Measurements from ENCODE around the gene KRT4. TPM values are rescaled to one million over a fixed set of nuclear protein-coding genes. Genes with fewer than 3 reads are reported as not detected.

The KRT4 gene
- total RNA-seq, 2 experiments from 2014 or later, result not detected

DNA sequence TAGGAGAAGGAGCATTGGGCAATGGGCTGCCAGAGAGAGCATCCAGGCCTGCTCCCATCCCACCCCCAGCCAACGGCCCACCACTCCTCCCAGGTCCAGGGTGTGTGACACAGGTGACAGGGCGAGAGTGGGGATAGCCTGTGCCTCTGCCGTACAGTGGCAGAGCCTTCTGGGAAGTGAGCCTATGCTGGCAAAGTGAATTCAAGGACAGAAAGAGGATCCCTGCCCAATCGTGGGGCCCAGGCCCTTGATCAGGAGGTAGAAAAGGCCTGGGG, 20.7 kb upstream of the KRT4 start:
- no peaks in the 10 kb centered on the region for H3K36me3 Mint-ChIP-seq (ENCODE audit: low read depth)
- no peak for ATAC-seq (ENCODE audit: poor library complexity)
- no peak for DNase-seq
- peaks cover 9% of the 10 kb centered on the region for H3K27me3 Mint-ChIP-seq
- peaks cover 8% of the 10 kb centered on the region for H3K4me1 ChIP-seq (ENCODE audit: insufficient read depth, low read length)
- H3K4me3 Mint-ChIP-seq, result no peak overlapping the region
- no peaks in the 10 kb centered on the region for H3K9me3 ChIP-seq (ENCODE audit: control insufficient read depth in 1 of 2, insufficient read depth in 1 of 2, low read length in 2 of 2)
- TF ChIP-seq, protein P1, sequence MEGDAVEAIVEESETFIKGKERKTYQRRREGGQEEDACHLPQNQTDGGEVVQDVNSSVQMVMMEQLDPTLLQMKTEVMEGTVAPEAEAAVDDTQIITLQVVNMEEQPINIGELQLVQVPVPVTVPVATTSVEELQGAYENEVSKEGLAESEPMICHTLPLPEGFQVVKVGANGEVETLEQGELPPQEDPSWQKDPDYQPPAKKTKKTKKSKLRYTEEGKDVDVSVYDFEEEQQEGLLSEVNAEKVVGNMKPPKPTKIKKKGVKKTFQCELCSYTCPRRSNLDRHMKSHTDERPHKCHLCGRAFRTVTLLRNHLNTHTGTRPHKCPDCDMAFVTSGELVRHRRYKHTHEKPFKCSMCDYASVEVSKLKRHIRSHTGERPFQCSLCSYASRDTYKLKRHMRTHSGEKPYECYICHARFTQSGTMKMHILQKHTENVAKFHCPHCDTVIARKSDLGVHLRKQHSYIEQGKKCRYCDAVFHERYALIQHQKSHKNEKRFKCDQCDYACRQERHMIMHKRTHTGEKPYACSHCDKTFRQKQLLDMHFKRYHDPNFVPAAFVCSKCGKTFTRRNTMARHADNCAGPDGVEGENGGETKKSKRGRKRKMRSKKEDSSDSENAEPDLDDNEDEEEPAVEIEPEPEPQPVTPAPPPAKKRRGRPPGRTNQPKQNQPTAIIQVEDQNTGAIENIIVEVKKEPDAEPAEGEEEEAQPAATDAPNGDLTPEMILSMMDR (IDR thresholded peaks at IDR 0.05), result no peak
- no peak overlapping the region for H3K27ac ChIP-seq (ENCODE audit: low read depth in 1 of 2, low read length in 2 of 2)
- intact Hi-C loops (cut with DNase I, micrococcal nuclease), result no loop called here
- H3K36me3 ChIP-seq (ENCODE audit: insufficient read depth, low read length), result no peaks in the 10 kb centered on the region
- CTCF ChIA-PET, result no interaction called here
- no peaks in the 10 kb centered on the region for H3K27me3 ChIP-seq (ENCODE audit: control insufficient read depth in 1 of 2, insufficient read depth in 2 of 2, low read length in 2 of 2)
- no peak overlapping the region for H3K27ac Mint-ChIP-seq
- POLR2A ChIA-PET, result no interaction called here
- no peaks in the 10 kb centered on the region for H3K9me3 Mint-ChIP-seq
- H3K4me3 ChIP-seq (ENCODE audit: low read length), result no peak overlapping the region
- H3K4me1 Mint-ChIP-seq (ENCODE audit: low read depth), result peaks cover 18% of the 10 kb centered on the region

DNA sequence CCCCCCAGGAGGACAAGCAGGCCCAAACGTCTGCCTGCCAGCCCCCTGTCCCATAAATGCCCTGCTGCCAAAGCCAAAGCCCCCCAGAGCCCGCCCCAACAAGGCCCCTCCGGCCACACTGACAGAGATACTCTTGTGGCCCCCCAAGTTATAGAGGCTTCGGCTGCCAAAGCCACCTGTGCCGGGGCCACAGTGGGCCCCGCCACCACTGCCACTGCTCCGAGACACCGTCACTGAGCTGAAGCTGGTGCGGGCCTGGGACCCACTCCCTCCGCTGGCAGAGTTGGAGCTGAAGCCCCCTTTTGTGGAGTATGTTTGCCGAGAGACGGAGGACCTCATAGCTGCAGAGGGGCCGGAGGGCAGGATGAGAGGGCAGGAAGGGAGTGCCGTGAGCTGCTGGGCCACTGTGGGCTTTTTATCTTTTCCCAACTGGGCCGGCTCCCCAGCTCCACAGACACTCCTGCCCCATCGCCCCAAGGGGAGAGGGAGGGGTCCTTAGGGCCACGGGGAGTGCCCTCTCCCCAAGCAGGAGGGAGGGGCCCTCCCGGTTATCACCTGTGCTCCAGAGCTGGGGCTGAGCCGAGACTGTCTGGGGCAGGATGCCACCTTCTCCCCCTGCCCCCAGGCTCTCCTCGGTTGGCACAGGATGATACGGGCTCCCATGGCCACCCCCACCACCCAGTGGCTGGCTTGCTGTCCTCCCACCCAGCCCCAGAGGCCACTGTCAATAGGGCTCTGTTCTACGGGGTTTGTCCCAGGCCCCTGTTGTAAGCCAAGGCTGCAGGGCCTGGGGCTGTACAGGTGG, 20.2 kb upstream of the KRT4 start, which contains the start of gene KRT79:
TSS of gene KRT79 (minus strand) at position 390 of the 805 bp plus-strand sequence. CDS start at position 339, 51 bp downstream.
- Mint-ChIP-seq H3K4me1 (ENCODE audit: low read depth) (peaks cover 21% of the 10 kb centered on the region), H3K36me3 (ENCODE audit: low read depth) (no peaks in the 10 kb centered on the region), H3K27ac (no peak within 1 kb of the TSS), H3K4me3 (no peak within 1 kb of the TSS), H3K27me3 (peaks cover 9% of the 10 kb centered on the region), H3K9me3 (no peaks in the 10 kb centered on the region)
- H3K27me3 ChIP-seq (ENCODE audit: control insufficient read depth in 1 of 2, insufficient read depth in 2 of 2, low read length in 2 of 2), result no peaks in the 10 kb centered on the region
- no peak within 1 kb of the TSS for H3K27ac ChIP-seq (ENCODE audit: low read depth in 1 of 2, low read length in 2 of 2)
- H3K36me3 ChIP-seq (ENCODE audit: insufficient read depth, low read length), result no peaks in the 10 kb centered on the region
- intact Hi-C loops (cut with DNase I, micrococcal nuclease), result no loop called here
- H3K9me3 ChIP-seq (ENCODE audit: control insufficient read depth in 1 of 2, insufficient read depth in 1 of 2, low read length in 2 of 2), result no peaks in the 10 kb centered on the region
- ATAC-seq (ENCODE audit: poor library complexity), result no peak
- no peak within 1 kb of the TSS for H3K4me3 ChIP-seq (ENCODE audit: low read length)
- ChIA-PET CTCF (interaction anchor here (1.5 kb wide), 1 partner anchor 46 kb away, joined by 3 read pairs; no protein-coding TSS in a partner anchor), POLR2A (no interaction called here)
- TF ChIP-seq, protein P1 (IDR thresholded peaks at IDR 0.05), result no peak
- peaks cover 8% of the 10 kb centered on the region for H3K4me1 ChIP-seq (ENCODE audit: insufficient read depth, low read length)
- no peak for DNase-seq

DNA sequence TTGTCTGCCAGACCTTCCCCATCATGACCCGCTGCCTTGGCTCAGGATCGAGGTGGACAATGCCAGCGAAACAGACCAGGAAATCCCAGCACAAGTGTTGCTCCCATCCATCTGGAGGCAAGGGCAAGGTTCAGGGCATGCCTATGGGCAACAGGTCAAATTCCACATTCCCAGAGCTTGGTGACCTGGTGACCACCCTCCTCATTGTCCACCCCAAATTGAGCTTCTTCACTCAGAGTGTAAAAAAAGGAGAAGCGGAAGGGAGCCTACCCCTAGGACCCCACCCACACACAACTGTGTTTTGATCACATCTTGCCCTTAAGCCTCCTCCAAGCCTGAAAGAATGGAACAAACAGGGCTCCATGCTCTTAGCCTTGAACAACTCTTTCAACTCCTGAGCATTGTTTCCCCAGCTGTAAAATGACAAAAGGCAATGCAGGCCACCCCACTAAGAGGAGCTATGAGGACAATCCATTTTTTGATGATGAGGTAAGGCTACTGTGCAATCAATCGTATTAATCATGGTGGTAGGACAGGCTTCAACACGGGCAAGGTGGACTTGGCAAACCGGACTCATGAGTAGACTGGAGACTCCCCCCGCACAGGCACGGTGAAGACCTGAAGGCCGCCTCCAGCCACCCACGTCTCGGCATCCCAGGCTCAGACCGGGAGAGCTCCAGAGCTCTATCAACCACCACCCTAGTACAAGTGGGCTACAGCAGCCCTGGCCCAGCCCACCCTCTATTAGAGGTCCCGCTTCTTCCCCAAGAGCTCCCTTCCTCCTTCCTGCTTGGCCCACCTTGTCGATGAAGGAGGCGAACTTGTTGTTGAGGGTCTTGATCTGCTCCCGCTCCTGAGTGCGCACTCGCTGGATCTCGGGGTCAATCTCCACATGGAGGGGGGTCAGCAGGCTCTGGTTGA, 19.3 kb upstream of the KRT4 start:
- ChIA-PET POLR2A (no interaction called here), CTCF (interaction anchor here (1.5 kb wide), 1 partner anchor 46 kb away, joined by 3 read pairs; no protein-coding TSS in a partner anchor)
- Histone ChIP-seq H3K9me3 (ENCODE audit: control insufficient read depth in 1 of 2, insufficient read depth in 1 of 2, low read length in 2 of 2) (no peaks in the 10 kb centered on the region), H3K27me3 (ENCODE audit: control insufficient read depth in 1 of 2, insufficient read depth in 2 of 2, low read length in 2 of 2) (no peaks in the 10 kb centered on the region), H3K36me3 (ENCODE audit: insufficient read depth, low read length) (no peaks in the 10 kb centered on the region), H3K4me3 (ENCODE audit: low read length) (no peak overlapping the region), H3K4me1 (ENCODE audit: insufficient read depth, low read length) (peaks cover 8% of the 10 kb centered on the region), H3K27ac (ENCODE audit: low read depth in 1 of 2, low read length in 2 of 2) (no peak overlapping the region)
- Mint-ChIP-seq H3K9me3 (no peaks in the 10 kb centered on the region), H3K4me1 (ENCODE audit: low read depth) (peaks cover 29% of the 10 kb centered on the region), H3K27me3 (peaks cover 3% of the 10 kb centered on the region), H3K36me3 (ENCODE audit: low read depth) (no peaks in the 10 kb centered on the region), H3K27ac (no peak overlapping the region), H3K4me3 (no peak overlapping the region)
- DNase-seq (no peak), ATAC-seq (ENCODE audit: poor library complexity) (no peak)
- intact Hi-C loops (cut with DNase I, micrococcal nuclease), result no loop called here
- TF ChIP-seq, protein P1 (IDR thresholded peaks at IDR 0.05), result no peak
